RPMI7951 (cell line): ENCODE measurements around the gene GSTM3. TPM values are rescaled to one million over a fixed set of nuclear protein-coding genes. Genes with fewer than 3 reads are reported as not detected.
"Not testable (repeated sequence)": the region's sequence is repeated elsewhere in the genome, so short reads cannot be mapped to it uniquely, and the experiment has no call there.

Experiments used
- DNase-seq: peaks from one replicate; pipeline ENCODE4 v3.0.0-alpha.2; 2012; ENCODE audit warnings: low read depth
- total RNA-seq: library from RNA; depleted of rRNA; stranded (reverse); fragments of >200 nt; shearing (Covaris generic); gene quantifications from 2 replicates; pipeline ENCODE4 v1.2.3, GENCODE V29; 2014

Gene GSTM3
- total RNA-seq, 1 experiment from 2014 or later = 247 TPM

DNA sequence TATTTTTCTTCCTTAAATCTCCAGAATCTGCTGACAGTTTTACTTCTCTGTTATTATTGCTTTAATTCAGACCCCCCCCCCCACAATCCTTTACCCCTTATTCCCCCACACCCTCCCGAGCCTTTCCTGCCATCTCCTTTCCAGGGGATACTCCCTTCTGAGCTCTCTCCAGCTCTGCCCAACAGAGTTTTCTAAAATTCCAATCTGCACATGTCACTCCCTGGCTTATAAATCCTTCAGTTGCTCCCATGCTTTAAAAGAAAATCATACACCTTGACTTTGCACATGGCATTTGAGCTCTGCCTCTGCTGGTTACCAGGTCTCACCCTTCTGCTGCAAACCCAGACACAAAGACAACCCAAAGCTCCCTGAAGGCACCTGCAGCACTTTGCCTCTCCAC, 34.6 kb upstream of the GSTM3 start:
- DNase-seq = no peak

DNA sequence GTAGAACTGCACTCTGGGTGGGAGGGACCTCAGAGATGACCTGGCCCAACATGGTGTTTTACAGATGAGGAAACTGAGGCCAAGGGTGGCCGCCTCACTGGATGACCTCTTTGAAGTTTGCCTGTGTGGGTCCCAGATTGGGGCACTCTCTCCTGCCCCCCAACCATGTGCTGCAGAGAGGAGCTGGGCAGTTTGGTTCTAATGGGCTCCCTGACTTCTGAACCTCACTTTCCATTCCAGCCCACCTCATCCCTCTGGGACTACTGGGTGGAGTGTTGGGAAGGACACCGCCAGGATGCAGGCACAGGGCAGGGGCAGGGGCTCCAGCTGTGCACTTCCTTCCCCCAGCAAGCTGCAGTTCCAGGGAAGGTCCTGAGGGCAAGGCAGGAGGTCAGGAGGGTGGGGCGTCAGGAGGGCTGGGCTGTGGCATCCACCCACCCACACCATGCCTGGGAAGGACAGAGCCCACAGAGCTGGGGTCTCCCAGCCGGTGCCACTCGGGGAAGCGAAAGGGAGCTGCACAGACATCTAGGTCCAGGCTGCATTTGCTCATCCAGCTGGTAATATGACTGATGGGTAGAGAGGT, 33.2 kb upstream of the GSTM3 start:
- DNase-seq = no peak

DNA sequence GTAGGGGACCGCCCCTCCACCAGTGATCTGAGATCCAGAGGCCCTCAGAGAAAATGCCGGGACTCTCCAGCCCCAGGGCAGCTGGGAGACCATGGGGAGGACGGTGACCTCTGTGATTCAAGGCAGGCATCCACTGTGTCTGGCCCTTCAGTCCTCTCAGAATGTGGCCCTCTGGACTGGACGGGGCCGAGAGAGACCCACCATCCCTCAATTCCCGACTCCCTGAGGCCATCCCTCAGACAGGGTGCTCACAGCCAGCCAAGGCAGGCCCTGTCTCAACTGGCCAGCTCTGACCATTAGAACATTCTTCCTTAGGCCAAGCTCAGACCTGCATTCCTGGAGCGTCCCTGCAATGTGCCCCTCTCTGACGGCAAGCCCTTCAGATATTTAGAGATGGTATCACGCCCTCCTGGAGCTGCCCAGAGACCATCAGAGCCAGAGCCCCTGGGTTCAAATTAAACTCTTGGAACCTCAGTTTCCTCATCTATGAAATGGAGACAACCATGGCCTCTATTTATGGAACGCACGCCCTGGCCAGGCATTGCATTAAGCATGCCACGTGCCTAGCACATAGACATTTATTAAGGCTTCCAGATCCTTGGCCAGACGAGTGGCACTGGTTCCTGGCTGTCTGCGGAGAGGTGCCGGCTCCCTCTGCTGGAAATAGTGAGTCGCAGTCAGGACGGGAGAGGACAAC, 32.5 kb upstream of the GSTM3 start:
- peak; percentile 84 for DNase-seq

DNA sequence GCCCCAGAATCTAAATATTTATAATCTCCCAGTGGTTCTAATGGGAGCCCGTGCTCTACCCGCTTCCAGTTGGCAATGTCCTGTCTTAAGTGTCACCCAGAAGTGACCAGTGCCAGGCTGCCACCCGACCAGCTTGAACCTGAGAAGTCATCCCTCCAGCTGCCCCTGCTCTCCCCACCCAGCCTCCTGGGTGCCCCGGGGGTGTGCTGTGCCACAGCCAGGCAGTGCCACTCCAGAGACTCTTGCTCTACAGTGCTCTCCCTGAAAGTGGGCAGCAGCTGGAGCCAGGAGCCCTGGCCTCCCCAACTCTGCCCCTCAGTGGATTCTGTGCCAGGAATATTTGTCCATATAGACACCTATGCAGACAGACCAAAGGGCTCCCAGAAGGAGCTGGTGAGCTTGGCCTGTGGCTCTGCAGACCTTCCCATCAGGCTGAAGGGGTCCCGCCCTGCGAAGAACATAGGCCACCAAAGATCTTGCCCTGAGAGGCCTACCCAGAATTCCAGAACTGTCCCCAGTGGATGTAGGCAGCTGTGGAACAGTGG, 31.9 kb upstream of the GSTM3 start:
- DNase-seq = no peak

DNA sequence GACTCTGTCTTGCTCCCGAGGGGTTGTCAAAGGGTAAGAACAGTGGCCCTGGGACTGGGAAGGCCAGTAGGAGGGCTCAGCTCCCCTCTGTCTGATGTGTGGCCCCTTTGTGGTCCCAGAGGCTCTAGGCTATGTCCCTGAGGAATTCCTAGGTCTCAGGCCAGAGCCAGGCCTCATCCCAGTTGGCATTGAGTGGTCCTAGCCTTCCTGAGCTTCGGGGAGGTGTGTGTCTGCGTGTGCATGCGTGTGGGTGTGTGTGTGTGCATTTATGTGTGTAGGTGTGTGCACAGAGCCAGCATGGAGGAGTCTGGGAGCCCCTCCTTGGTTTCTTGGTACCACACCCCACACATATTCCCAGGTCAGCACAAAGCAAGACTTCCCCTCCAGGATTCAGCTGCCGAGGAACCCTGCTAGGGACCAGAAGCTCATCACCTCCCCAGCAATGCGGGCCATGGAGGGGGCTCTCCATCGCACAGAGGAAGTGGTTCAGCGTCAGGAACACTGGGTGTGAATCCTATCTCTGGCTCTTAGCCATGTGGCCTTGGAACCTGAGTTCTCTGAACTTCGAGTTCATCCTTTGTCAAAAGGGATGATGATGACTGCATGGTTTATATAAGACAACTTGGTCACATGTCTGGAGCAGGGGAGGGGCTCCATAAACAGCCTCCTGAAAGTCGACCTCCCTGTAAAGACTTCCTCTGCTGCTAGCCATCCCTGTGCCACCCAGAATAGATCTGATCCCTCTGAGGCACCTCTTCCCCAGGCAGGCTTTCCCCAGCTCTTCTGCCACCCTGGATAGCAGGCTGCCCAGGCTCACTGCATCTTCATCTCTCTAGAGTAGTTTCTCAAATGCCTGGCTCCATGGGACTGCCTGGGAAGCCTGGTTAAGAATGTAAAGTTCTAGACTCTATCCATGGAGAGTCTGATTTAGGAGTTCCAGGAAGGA, 31.1 kb upstream of the GSTM3 start:
- no peak for DNase-seq

DNA sequence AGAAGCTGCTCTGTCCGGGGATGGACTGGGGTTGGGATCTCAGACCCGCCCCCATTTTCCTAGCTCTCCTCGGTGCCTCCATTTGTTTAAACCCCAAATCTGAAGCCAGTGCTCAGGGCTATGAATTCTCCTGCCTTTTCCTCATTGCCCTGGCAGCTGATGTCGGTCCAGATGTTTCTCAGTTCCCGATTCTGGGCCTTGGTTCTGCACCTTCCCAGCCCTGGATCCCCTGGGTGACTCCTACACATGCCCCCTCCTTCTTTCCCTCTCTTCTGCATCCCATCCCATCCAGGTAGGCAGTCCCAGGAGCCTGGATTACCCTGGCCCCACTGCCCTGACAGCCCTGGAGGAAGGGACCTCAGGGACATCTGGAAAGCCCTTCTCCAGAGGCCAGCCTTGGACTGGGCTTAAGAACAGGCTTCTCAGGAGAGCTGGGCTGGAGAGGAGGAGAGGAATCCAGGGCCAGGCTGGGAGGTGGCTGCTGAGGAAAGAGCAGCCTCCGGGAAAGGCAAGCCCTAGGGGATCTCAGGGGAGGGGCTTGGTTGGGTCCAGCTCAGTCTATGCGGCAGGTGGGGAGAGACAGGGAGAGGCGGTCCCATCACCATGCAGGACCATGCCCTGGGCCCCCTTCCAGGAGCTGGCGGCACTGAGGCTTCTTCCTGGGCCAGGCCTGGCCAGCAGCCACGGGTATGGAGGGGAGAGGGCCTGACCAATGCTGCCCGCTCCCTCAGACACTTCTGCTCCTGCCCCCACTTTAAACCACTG, 29.7 kb upstream of the GSTM3 start:
- DNase-seq = no peak

DNA sequence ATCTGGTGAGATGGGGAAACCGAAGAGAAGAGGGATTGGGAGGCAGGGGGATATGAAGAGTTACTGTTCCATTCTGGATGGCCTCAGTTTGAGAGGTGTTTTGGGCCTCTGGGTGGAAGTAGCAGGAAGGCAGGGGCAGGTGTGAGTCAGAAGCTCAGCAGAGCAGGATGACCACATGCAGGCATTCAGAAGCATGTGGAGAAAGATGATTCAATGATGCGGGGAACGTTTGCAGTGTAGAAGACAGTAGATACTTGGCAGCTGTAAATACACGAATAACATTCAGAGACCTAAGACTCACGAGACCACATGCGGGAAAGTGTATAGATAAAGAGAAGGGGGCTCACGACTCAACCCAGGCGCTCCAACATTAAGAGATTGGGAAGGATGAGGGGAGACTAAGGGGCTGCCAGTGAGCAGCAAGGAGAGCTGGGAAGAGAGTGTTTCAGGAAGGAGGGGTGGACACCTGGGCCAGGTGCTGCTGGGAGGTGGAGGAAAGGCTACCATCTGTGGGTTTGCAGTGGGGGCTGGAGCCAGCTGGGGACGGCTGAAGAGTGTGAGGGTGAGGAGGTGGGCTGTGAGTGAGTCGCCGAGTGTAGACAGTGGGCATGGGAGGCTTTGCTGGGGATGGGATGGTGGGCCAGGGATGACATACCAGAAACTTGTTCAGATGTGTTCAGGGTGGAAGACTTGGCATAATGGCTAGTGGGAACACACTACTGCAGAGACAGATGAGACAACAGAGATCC, 28.7 kb upstream of the GSTM3 start:
- peak; percentile 55 for DNase-seq

DNA sequence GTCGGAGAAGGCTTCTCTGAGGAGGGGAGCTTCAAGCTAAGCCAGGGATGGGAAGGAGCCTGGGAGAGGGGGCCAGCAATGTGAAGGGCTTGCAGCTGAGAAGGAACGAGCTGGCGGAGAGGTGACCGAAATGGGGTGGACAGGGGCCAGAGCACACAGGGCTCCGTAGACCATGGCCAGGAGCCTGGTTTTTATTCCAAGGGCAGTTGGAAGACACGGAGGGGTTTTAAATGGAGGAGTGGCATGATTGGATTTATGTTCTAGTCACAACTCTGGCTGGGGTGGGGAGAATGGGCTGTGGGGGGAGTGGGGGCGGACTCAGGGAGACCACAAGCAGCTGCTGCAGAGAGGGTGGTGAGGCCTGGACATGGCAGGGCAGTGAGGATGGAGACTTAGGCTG, 28.0 kb upstream of the GSTM3 start:
- no peak for DNase-seq

DNA sequence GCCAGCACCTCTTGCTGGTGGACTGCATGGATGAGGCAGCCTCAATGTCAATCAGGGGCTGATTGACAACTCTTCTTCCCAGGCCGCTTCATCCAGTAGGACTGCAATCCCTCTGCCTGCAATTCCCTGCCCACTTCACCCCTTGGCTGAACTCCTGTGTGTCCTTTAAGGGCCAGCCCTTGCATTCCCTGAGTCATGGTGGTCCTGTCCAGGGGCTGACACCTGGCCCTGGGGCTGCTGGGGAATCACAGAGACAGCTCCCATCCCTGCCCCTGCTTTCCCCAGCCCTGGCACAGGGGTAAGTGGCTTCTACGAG, 27.5 kb upstream of the GSTM3 start:
- DNase-seq = no peak

DNA sequence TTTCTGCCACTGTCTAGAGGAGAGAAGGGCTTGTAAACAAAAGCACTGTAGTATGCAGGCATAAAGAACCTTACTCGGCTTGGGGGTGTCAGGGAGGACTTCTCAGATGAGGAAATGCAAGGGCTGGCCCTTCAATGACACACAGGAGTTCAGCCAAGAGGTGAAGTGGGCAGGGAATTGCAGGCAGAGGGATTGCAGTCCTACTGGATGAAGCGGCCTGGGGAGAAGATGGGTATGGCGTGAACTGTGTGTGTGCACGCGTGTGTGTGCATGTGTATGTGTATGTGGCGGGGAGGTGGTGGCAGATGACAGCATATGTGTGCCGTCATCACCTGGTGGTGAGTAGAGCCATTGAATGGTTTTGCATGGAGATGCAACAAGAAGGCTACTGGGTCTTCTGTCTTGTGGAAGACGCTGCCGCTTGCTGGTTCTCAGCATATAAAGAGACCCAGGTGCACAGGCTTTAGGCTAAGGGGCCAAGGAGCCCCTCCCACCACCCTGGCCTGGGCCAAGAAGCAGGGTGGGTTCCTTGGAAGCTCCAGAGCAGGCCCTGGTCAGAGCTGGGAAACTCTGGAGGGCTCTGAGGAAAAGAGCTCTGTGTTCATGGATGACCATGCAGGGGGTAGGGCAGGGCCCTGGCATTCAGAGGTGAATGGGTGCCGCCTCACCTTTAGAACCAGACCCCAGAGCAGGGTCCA, 26.9 kb upstream of the GSTM3 start:
- no peak for DNase-seq

DNA sequence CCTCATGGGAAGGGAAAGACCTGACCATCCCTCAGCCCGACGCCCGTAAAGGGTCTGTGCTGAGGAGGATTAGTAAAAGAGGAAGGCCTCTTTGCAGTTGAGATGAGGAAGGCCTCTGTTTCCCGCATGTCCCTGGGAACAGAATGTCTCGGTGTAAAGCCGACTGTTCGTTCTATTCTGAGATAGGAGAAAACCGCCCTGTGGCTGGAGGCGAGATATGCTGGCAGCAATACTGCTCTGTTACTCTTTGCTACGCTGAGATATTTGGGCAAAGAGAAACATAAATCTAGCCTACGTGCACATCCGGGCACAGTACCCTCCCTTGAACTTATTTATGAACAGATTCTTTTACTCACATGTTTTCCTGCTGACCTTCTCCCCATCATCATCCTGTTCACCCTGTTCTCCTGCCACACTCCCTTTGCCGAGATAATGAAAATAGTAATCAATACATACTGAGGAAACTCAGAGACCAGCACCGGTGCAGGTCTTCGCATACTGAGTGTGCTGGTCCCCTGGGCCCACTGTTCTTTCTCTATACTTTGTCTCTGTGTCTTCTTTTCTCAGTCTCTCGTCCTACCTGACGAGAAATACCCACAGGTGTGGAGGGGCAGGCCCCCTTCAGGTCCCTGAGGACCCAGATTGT, 26.3 kb upstream of the GSTM3 start:
- not testable (repeated sequence) for DNase-seq

DNA sequence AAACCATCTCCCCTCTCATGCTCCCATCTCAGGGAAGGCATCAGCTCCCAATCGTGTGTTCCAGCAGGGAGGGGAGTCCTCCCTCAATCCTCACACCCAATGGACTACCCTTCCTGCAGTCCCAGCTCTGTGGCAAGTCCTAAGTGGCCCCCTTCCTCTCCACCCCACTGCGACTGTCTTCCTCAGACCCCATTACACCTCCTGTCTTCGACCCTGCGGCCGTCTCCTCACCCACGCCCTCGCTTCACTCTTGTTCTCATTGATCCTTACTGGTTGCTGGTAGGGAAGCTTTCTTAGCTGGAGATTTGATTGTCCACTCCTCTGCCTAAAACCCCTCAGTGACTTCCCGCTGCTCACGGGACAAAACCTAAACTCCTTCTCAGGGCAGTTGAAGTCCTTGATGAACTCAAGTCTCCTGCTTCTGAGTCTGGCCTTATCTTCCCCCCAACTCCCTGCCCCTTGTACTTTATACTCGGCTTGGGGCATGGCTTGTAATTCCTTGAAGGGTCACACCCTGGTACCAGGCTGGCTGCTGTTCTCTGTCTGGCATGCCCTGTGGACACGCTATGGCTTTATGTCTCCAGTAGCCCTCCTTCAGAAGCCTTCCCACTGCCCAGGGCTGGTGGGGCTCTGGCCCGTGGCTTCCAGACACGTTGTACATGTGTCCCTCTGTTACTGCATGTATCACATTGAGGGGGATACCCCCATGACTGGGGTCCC, 25.2 kb upstream of the GSTM3 start:
- DNase-seq = no peak

DNA sequence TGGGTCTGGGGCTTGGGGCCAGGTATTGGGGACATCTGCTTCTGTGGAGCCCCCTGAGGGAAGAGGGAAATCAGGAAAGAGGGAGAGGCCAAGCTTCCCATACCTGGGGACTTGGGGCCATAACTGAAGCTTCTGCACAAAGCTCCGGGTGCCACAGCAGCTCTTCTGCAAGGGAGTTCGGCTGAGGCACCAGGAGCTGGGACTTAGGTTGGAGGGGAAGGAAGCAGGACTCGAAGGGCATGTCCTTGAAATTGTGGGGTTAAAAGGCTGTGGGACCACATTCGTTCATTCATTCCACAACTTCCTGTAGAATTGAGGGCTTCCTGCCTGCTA, 24.6 kb upstream of the GSTM3 start:
- DNase-seq = no peak

DNA sequence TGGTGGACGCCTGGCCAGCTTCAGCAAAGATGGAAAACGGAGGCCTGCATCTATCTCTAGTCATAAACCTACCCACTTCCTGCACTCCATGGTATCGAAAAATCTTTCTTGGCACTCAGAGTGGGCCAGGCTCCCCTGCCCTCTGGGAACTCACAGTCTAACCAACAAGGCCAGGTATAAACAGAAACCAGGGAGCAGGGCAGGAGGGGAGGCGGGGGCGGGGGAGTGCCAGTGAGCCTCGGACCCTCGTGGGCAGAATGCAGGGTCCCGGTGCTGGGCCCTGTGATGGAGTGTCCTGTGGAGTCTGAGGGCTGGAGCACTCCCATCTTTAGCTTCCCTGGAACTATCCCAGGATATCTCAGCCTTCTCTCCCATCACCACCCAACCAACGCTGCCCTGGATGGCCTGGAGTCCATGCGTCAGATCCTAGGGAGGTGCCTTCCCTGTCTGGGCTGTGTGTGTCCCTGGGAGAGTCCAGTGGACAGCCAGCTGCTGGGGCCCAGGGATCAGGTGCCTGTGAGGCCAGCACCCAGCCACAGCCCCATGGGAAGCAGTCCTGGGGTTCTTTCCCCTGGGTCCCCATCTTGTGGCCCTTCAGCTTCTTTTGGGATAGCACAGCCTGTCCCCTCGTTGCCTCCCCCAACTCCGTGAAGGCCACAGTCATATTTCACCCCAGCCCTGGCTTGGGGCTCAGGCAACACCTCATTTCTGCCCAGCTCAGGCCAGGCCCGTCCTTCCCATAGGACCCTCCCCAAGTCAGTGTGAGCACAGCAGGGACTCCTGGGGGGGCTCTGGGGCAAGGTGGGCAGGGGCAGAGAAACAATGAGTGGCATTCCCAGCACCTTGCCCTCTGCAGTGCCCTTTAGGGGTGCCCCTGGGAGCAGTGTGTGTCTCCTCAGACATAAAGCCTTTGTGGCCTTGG, 24.0 kb upstream of the GSTM3 start:
- no peak for DNase-seq

DNA sequence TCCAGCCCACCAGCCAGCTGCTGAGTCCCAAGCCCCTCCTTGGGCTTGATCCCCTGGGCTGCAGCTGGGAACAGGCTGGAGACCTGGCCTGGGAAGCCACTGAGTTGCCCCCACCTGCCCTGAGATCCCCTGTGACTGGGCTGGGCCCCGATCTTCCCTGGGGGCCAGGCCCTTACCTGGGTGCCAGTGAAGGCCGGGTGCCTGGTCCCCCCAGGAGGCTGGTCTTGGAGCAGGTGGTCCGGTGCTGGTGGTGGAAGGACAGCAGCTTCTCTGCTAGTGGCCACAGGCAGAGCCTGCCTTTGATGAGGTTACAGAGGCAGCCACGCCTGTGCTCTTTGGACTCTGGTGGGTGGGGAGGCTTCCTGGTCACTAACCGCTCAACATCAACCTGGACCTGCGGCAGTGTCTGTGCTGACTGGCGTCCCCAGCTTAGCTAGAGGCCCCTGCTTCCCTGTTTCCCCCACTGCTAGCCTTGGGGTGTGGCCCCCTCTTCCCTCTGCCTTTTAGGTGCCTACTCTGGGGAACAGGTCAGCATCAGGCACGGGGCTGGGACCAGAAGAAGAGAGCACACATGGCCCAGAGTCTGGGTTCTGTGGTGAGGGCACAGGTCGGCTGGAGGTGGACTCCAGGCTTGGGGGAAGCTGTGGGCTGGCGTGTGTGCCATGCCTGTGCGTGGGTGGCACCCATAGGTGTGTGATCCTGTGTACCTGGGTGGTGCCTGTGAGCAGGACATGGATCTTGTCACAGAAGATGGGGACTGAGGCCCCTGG, 23.0 kb upstream of the GSTM3 start, which contains the start of gene EPS8L3:
EPS8L3 (minus strand) TSS at position 278 of the 770 bp plus-strand sequence. CDS start 2,174 bp downstream, outside the sequence.
- DNase-seq = no peak

DNA sequence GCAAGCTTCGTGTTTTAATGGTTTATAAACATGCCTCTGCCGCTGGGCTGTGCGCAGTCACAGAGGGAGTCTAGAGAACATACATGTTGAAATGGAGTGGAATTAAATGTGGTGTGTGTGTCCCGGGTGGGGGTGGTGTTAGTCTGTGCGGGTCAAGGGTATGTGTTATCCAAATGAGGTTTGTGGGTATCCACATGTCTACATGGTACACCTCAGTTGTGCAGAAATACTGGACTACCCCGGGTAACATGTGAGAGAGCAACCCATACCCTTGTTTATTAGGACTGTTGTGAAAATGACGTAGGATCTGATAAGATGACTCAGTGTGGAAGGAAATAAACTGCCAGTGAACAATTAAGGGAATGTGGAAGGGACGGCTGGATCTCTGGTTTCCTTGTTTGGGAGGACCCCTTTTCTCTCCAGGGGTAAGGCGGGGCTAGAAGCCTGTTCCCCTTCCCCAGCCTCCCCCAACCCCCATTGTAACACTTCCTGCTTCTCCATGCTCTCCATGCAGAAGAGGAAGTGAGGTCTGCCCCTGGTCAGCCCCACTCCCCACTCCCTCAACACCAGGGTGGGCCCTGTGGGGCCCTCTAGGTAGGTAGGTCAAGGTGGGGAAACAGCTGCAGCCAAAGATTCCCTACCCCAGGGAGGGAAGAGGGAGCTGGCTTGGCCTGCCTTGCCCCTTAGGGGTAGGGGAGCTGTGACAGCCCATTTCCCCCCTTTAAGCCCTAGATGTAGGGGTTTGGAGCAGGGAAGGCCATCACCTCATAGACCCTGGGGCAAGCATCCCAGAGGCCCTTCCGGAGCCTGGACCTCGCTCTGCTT, 22.2 kb upstream of the GSTM3 start:
- DNase-seq = peak; percentile 44
